ENCODE data around the gene MAGED2. TPM values are rescaled to one million over a fixed set of nuclear protein-coding genes. Genes with fewer than 3 reads are reported as not detected.

The MAGED2 gene
- polyA plus RNA-seq, 3 donors: 38.3 to 43.5 (median 39.1) TPM

DNA sequence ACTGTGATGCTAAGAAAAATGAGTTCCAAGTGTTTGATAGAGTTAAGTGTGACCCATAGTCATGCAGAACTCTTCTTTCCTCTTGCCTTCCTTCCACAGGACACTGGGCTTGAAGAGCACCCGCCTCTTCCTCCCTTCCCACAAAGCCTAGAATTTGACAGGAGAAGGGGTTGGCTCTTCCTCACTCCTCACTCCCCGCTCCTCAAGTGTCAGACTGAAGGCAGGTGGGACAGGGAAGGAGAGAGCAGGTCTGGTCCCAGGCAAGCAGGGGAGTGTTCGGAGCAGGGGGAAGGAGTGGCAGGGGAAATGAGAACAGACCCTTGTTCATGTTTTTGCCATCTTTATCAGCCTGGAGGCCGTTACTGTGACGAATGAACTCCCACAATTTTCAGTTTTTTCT is 10.7 kb downstream of the MAGED2 start:
- H3K36me3 Mint-ChIP-seq: peaks cover 19 to 23% of the 10 kb centered on the region in 2 donors
- Histone ChIP-seq H3K27me3 (ENCODE audit: control insufficient read depth in 2 of 2, insufficient read depth in 2 of 2, low read length in 2 of 2) (no peaks in the 10 kb centered on the region), H3K4me2 (replicated peaks; ENCODE audit: extremely low read depth, low read length, poor library complexity, severe bottlenecking) (no peak overlapping the region), H3K4me1 (ENCODE audit: control insufficient read depth in 1 of 2, insufficient read depth in 2 of 2, low read length in 2 of 2) (no peaks in the 10 kb centered on the region), H3K36me3 (replicated peaks in 1 of 2; ENCODE audit: control insufficient read depth in 1 of 2, insufficient read depth in 2 of 2, low read length in 2 of 2) (peaks cover 14 to 30% of the 10 kb centered on the region in 2 donors), H3K9ac (ENCODE audit: insufficient read depth, low read length, poor library complexity, severe bottlenecking) (no peak overlapping the region), H2AFZ (ENCODE audit: insufficient read depth, low read depth, low read length, poor library complexity, severe bottlenecking) (no peak overlapping the region), H3K27ac (ENCODE audit: low read depth in 1 of 2, low read length in 2 of 2) (no peak overlapping the region), H3K4me3 (replicated peaks in 1 of 3; ENCODE audit: low read depth in 2 of 3, low read length in 3 of 3) (no peak overlapping the region), H3K9me3 (replicated peaks in 1 of 2; ENCODE audit: control insufficient read depth in 1 of 2, insufficient read depth in 1 of 2, low read length in 2 of 2) (no peaks in the 10 kb centered on the region), H3K79me2 (ENCODE audit: insufficient read depth, low read length) (no peaks in the 10 kb centered on the region), H4K20me1 (ENCODE audit: insufficient read depth, low read length) (no peaks in the 10 kb centered on the region)
- H3K9me3 Mint-ChIP-seq: no peaks in the 10 kb centered on the region
- peak overlapping the region in 1 of 7 donors; percentile 55 for H3K27ac Mint-ChIP-seq
- intact Hi-C loops (cut with micrococcal nuclease): loop anchor here in 1 of 2 donors (10.0 kb wide), 2 partner anchors 177 to 773 kb away; partner anchors contain the start of genes PFKFB1 and PHF8
- no CpG with 5 or more reads among the region's 5 CpGs for WGBS (ENCODE audit: insufficient coverage)
- no peak for DNase-seq
- TF ChIP-seq, protein P1, sequence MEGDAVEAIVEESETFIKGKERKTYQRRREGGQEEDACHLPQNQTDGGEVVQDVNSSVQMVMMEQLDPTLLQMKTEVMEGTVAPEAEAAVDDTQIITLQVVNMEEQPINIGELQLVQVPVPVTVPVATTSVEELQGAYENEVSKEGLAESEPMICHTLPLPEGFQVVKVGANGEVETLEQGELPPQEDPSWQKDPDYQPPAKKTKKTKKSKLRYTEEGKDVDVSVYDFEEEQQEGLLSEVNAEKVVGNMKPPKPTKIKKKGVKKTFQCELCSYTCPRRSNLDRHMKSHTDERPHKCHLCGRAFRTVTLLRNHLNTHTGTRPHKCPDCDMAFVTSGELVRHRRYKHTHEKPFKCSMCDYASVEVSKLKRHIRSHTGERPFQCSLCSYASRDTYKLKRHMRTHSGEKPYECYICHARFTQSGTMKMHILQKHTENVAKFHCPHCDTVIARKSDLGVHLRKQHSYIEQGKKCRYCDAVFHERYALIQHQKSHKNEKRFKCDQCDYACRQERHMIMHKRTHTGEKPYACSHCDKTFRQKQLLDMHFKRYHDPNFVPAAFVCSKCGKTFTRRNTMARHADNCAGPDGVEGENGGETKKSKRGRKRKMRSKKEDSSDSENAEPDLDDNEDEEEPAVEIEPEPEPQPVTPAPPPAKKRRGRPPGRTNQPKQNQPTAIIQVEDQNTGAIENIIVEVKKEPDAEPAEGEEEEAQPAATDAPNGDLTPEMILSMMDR (IDR thresholded peaks at IDR 0.05): no peak
- H3K27me3 Mint-ChIP-seq (ENCODE audit: low read depth in 3 of 3): peaks cover 0 to 2% (median 1%) of the 10 kb centered on the region in 3 donors
- peaks cover 3% of the 10 kb centered on the region for H3K4me1 Mint-ChIP-seq
- no peak overlapping the region for H3K4me3 Mint-ChIP-seq

DNA sequence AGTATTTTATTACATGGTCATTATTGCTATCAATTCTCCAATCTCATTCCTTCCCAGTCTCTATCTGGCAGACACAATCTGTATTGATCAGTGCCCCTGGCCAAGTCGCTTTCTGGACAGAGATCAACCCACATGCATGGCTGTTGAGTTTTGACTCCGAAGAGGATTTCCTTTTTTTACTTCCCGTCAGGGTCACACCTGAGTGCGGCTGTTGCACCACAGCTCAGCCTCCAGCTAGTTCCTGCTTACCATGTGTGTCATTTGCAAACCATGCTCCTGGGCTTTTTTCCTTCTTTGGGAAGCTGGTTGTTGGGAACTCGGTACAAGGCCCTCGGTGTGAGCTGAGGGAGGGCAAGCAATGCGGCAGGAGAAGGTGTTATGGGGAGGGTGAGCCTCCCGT is 11.7 kb downstream of the MAGED2 start:
- H4K20me1 ChIP-seq (ENCODE audit: insufficient read depth, low read length): no peaks in the 10 kb centered on the region
- no peaks in the 10 kb centered on the region for H3K27me3 ChIP-seq (ENCODE audit: control insufficient read depth in 2 of 2, insufficient read depth in 2 of 2, low read length in 2 of 2)
- no peak overlapping the region for H2AFZ ChIP-seq (ENCODE audit: insufficient read depth, low read depth, low read length, poor library complexity, severe bottlenecking)
- no peak overlapping the region for H3K9ac ChIP-seq (ENCODE audit: insufficient read depth, low read length, poor library complexity, severe bottlenecking)
- Mint-ChIP-seq H3K27me3 (ENCODE audit: low read depth in 3 of 3) (peaks cover 0 to 2% (median 1%) of the 10 kb centered on the region in 3 donors), H3K4me1 (peaks cover 3% of the 10 kb centered on the region), H3K9me3 (no peaks in the 10 kb centered on the region), H3K4me3 (no peak overlapping the region), H3K36me3 (peaks cover 12 to 14% of the 10 kb centered on the region in 2 donors), H3K27ac (no peak overlapping the region)
- intact Hi-C loops (cut with micrococcal nuclease): loop anchor here in 1 of 2 donors (10.0 kb wide), 2 partner anchors 176 to 774 kb away; partner anchors contain the start of genes PFKFB1 and PHF8
- WGBS (ENCODE audit: insufficient coverage): 63% methylated on average over 3 of the region's 8 CpGs
- H3K4me3 ChIP-seq (replicated peaks in 1 of 3; ENCODE audit: low read depth in 2 of 3, low read length in 3 of 3): no peak overlapping the region
- H3K4me1 ChIP-seq (ENCODE audit: control insufficient read depth in 1 of 2, insufficient read depth in 2 of 2, low read length in 2 of 2): no peaks in the 10 kb centered on the region
- no peak for DNase-seq
- H3K27ac ChIP-seq (ENCODE audit: low read depth in 1 of 2, low read length in 2 of 2): no peak overlapping the region
- no peaks in the 10 kb centered on the region for H3K79me2 ChIP-seq (ENCODE audit: insufficient read depth, low read length)
- TF ChIP-seq, protein P1 (IDR thresholded peaks at IDR 0.05): no peak
- no peak overlapping the region for H3K4me2 ChIP-seq (replicated peaks; ENCODE audit: extremely low read depth, low read length, poor library complexity, severe bottlenecking)
- H3K9me3 ChIP-seq (replicated peaks in 1 of 2; ENCODE audit: control insufficient read depth in 1 of 2, insufficient read depth in 1 of 2, low read length in 2 of 2): no peaks in the 10 kb centered on the region
- peaks cover 8 to 21% of the 10 kb centered on the region in 2 donors for H3K36me3 ChIP-seq (replicated peaks in 1 of 2; ENCODE audit: control insufficient read depth in 1 of 2, insufficient read depth in 2 of 2, low read length in 2 of 2)
